NB4 (cell line): ENCODE results near the gene SFMBT1.

Experiments used
- POLR2A ChIP-seq: IDR thresholded peaks from 2 replicates; pipeline ENCODE4 v1.6.1; 2011; ENCODE audit warnings: mild to moderate bottlenecking; ENCODE audit not compliant: insufficient read length; ENCODE audit errors: extremely low read depth
- TF ChIP-seq, protein P1 (sequence below): IDR thresholded peaks from one replicate; pipeline ENCODE4 v1.5.1; 2012; ENCODE audit warnings: low read depth, low read length
- TF ChIP-seq, protein P2 (sequence below): IDR thresholded peaks from 2 replicates; pipeline ENCODE4 v1.6.1; 2011; ENCODE audit warnings: low read depth, low read length

DNA sequence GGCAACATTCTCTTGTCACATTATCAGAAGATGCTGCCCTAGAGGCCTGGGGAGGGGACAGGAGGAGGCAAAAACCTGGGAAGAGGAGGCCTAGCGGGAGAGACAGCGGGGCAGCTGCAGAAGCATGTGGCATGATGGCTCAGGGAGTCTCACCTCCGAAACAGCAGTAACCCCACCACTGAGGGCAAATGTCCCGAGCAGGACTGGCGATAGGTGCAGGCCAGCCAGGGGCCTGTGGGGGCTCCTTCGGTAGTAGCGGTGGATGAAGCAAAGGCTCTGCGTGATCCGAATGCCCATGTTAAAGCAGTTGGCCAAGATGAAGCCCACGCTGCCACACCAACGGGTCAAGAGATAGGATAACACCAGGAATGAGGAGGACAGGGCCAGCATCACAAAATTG lies 46.3 kb upstream of the SFMBT1 start:
- TF ChIP-seq POLR2A, result no peak
- TF ChIP-seq, protein P1, sequence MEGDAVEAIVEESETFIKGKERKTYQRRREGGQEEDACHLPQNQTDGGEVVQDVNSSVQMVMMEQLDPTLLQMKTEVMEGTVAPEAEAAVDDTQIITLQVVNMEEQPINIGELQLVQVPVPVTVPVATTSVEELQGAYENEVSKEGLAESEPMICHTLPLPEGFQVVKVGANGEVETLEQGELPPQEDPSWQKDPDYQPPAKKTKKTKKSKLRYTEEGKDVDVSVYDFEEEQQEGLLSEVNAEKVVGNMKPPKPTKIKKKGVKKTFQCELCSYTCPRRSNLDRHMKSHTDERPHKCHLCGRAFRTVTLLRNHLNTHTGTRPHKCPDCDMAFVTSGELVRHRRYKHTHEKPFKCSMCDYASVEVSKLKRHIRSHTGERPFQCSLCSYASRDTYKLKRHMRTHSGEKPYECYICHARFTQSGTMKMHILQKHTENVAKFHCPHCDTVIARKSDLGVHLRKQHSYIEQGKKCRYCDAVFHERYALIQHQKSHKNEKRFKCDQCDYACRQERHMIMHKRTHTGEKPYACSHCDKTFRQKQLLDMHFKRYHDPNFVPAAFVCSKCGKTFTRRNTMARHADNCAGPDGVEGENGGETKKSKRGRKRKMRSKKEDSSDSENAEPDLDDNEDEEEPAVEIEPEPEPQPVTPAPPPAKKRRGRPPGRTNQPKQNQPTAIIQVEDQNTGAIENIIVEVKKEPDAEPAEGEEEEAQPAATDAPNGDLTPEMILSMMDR, result no peak
- TF ChIP-seq, protein P2, sequence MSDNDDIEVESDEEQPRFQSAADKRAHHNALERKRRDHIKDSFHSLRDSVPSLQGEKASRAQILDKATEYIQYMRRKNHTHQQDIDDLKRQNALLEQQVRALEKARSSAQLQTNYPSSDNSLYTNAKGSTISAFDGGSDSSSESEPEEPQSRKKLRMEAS, result no peak
